NCI-H446 treated with DMSO at 0.1 percent for 48 hours (cell line): ENCODE measurements around the gene IKZF4.
"Not testable (repeated sequence)": the region's sequence is repeated elsewhere in the genome, so short reads cannot be mapped to it uniquely, and the experiment has no call there.

ENCODE experiments used
- DNase-seq: peaks from one replicate; lab custom pipeline; 2025; lab: John Stamatoyannopoulos, UW

IKZF4 gene

GRCh38 chr12:56020423-56021184 is at the start of gene IKZF4:
TSS of gene IKZF4 (plus strand) at chr12:56021043. CDS start at chr12:56021494, 451 bp downstream.
- no peak for DNase-seq

GRCh38 chr12:55972042-55972441 is 48.8 kb upstream of the IKZF4 start:
- DNase-seq, result no peak

DNA sequence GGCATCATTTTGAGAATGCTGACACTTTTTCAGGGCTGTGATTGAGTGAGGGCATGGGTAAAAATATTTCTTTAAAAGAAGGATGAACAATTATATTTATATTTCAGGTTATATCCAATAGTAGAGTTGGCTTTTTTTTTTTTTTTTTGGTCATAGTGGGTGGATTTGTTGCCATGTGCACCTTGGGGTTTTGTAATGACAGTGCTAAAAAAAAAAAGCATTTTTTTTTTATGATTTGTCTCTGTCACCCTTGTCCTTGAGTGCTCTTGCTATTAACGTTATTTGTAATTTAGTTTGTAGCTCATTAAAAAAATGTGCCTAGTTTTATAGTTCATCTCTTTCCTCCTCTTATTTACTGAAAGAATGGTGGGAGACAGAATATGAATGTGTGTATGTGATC is 48.4 kb upstream of the IKZF4 start:
- DNase-seq, result no peak

DNA sequence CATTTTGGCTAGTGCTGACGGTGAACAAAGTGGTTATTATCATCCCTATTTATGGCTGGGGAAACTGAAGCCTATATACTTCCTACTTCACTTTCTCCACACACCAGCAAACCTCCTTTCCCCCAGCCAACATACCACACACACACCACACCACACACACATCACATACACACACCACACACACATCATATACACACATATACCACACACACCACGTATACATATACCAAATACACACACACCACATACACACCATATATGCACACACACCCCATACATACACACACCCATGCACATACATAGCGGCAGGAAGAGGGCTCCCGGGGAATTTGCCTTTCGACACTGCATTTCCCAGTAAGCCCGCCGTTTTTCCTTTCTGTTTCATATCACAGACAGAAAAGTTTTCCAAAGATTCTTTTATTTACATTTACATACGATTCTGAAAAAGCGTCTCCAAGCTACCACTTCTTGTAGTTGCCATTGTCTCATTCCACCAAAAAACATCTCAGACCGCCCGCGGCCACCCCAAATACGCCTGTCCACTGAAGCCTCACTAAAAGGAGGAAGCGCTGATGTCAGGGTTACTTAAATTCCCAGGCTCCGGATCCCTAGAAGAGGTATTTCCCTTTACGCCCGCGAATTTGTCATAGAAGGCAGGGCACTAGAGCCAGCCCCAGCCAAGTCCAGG is 47.8 kb upstream of the IKZF4 start:
- no peak for DNase-seq

- DNase-seq, result peak; percentile 100
Observed at GRCh38 chr12:55973599-55974307, 47.1 kb upstream of the IKZF4 start, which contains the start of gene RAB5B. TSS of gene RAB5B (plus strand) at chr12:55974078. CDS start at chr12:55986961, 12,883 bp downstream.

DNA sequence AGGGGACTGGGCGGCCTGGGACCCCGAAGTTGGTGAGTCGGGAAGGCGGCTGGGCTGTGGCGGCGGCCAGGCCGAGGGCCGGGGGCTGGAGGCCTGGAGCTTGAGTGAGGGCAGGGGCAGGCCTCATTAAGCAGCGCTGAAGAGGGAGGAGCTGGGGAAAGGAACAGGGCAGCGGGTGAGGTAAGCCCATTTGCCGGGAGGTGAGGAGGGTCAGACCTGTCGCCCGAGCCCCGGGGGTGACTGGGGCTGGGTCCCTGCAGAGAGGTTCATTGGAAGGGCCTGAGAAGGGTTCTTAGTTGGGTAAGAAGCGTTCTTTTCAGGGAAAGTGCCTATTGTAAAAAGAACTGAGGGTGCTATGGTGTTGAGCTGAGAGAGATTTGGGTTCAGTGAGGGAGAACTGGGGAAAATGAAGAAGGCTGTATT is 46.5 kb upstream of the IKZF4 start:
- DNase-seq, result no peak

GRCh38 chr12:55978393-55978792 is 42.5 kb upstream of the IKZF4 start:
- no peak for DNase-seq

GRCh38 chr12:55979069-55979468 is 41.8 kb upstream of the IKZF4 start:
- no peak for DNase-seq

DNA sequence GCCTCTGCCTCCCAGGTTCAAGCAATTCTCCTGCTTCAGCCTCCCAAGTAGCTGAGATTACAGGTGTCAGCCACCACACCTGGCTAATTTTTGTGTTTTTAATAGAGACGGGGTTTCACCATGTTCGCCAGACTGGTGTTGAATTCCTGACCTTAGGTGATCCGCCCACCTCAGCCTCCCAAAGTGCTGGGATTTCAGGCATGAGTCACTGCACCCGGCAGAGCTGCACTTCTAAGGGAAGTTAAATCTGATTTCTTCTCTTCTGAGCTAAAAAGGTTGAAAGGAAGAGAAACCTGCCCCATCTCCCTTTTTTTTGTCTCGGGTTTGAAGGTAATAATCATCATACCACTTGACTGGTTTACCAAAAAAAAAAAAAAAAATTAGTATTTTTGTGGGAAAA is 39.0 kb upstream of the IKZF4 start:
- DNase-seq, result not testable (repeated sequence)

- DNase-seq, result no peak
Observed at GRCh38 chr12:55982319-55982936, 38.4 kb upstream of the IKZF4 start.

GRCh38 chr12:55983232-55983842 is 37.5 kb upstream of the IKZF4 start:
- no peak for DNase-seq

- DNase-seq, result no peak
Observed at GRCh38 chr12:55984861-55985260, 36.0 kb upstream of the IKZF4 start.

DNA sequence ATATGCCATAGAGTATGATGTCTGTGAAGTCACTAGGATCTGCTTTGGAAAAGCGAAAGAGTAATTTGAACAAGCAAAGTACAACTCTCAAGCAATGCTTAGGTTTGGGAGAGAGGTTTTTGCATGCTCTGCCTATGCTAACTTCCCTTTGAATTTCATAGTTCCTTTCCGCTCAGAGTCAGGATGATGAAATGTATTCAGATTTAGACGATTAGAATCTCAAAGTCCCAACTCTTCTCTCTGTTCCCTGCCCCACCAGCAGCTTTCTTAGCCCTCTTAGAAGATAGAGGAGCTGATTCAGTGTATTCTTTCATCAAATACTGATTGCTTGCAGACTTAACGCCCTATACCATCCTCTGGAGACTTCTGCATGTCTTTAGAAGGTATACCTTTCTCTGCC is 35.5 kb upstream of the IKZF4 start:
- no peak for DNase-seq

GRCh38 chr12:55985976-55986375 is 34.9 kb upstream of the IKZF4 start:
- DNase-seq, result not testable (repeated sequence)

- DNase-seq, result no peak
Observed at GRCh38 chr12:55991110-55991509, 29.7 kb upstream of the IKZF4 start.

- no peak for DNase-seq
Observed at GRCh38 chr12:55993230-55993853, 27.5 kb upstream of the IKZF4 start.

DNA sequence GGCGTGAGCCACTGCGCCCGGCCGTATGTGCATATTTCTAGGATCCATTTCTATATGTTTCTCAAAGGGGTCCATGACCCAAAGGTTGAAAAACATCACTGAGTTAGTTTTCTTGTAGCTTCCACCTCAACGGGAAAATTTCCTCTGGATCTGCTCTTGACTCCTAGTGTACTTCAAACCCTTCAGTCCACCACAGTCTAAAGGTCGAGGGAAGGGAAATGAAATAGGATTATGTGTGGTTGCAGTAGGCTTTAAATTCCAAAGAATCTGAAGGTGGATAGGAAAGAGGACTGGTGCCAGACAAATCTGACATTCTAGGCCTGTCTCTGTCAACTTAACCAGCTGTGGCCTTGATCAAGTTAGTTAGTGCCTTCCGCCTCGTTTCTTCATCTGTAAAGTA is 25.5 kb upstream of the IKZF4 start:
- DNase-seq, result no peak

DNA sequence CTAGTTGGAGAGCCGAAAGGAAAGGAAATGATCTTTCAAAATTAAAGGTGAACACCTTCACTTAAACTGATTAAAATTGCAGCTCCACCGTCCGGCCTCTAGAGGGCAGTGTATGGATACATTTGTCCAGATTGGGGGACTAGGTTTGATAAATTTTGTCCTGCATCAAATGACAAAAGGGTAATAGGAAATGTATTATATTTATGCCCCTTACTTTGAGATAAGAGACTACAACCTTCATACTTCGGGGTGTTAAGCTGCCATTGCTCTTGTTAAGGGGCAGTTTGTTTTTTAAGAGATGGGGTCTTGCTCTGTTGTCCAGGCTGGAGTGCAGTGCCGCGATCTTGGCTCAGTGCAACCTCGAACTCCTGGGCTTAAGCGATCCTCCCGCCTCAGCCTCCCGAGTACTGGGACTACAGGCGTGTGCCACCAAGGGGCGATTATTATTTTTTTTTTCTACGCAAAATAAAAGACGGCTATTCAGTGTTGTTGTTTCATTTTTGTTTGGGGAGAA is 24.6 kb upstream of the IKZF4 start:
- DNase-seq, result peak; percentile 31

DNA sequence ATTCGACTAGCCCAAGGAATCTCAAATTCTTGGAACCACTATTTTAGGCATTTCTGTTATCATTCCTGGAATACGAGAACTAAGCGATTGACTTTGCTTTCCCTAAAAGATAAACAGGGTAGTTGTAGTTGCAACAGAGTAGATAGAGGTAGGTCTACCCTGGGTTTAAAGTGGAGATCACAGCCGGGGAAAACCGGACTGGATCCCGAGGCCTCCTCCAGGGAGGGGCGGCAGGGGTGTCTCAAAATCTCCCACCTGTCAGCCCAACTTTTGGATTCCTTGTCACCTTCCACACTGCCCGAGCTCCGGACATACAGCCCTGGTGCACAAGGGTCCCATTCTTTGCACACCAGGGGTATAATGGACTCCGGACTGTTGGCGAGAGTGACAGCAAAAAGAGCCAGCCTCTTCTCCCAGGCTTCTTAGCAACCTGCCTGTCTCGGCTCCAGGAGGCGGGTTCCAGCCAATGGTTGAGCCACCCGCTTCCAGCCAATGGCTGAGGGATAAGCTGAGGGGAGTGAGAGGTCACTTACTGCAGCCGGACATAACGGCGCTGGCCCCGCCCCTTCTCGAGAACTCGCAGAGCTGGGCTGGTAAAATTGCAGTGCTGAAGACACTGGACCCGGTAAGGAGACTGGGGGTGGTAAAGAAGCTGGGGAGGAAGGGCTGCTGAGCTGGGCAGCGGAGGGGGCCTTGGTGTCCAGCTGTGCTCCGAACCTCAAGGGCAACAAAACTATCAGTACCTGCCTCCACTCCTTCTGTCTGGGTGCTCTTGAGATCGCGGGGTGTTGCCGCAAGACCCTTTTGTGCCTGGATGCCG is 23.9 kb upstream of the IKZF4 start, which contains the start of gene SUOX:
Gene SUOX (plus strand): TSS at position 562 of the 820 bp plus-strand sequence. CDS start 4,946 bp downstream, outside the sequence.
- DNase-seq, result peak; percentile 84

- DNase-seq, result no peak
Observed at GRCh38 chr12:55997535-55997859, 23.3 kb upstream of the IKZF4 start.
